Activated CD8-positive, alpha-beta memory T cell treated with anti-CD3 and anti-CD28 coated beads for 24 hours (primary cell): Measurements from ENCODE around the gene DGKH.
"Not testable (repeated sequence)": the region's sequence is repeated elsewhere in the genome, so short reads cannot be mapped to it uniquely, and the experiment has no call there.

Experiments
- DNase-seq: peaks from one replicate; pipeline ENCODE4 v3.0.0-alpha.2; 2020

DGKH gene

DNA sequence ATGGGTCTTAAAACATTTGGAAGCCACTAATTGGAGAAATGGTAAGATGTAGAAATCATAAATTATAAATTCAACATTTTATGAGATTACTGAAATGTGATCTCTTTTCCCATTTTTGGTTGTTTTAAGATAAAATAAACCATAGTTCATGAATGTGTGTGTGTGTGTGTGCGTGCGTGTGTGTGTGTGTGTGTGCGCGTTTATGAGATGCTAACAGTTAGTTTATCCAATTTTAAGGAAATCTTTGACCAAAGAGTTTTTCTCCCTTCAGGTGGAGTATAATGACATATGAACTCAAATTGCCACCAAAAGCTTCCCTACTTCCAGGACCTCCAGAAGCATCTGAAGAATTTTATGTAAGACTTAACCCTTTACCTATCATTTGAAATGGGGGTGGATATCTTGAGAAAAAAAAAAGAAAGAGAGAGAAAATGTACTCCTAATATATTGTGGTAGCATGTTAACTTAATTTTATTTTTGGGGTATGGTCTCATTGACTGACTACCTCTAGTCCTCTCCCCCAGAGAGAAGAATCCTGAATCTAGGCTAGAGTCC, 125.4 kb downstream of the DGKH start:
- no peak for DNase-seq

- DNase-seq: no peak
Observed at GRCh38 chr13:42174344-42175162, 126.1 kb downstream of the DGKH start.

- no peak for DNase-seq
Observed at GRCh38 chr13:42176294-42176693, 127.8 kb downstream of the DGKH start.

DNA sequence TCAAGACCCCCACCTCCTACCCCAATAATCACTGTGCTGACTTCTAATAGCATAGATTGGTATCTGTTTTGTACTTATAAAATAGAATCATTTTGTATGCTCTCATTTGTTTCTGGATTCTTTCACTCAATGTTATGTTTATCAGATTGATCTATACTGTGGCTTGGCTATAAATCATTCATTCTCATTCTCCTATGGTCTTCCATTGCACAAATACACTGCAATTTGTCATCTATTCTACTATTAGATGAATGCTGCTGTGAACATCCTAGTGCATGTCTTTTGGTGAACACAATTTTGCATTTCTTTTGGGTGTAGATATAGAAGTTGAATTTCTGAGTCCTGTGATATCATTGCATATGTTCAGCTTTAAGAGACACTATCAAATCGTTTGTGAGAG, 128.7 kb downstream of the DGKH start:
- no peak for DNase-seq

DNA sequence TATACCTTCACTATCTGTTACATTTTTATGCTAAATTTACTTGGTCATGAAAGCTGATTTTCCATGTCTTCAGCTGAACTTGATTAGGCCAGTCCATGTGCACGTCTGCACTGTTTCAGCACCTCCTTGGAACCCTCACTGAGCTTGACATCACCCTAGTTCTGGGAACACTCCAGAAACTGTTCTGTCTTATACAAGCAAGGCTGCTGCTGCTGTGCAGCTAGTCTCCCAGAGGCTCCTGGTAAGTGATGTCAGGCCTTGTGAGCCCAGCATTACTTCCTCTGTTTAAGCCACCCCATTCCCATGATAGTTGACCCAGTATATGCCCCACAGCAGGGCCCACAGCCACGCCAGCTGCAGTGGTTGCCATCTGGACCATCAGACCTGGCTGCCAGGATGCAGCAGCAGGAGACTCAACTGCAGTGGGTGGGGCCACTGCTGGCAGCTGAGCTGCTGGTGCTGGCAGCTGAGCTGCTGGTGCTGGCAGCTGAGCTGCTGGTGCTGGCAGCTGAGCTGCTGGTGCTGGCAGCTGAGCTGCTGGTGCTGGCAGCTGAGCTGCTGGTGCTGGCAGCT, 133.0 kb downstream of the DGKH start:
- no peak for DNase-seq

- DNase-seq: no peak
Observed at GRCh38 chr13:42189061-42189460, 140.6 kb downstream of the DGKH start.

- no peak for DNase-seq
Observed at GRCh38 chr13:42190529-42190928, 142.1 kb downstream of the DGKH start.

GRCh38 chr13:42211704-42212464, 163.4 kb downstream of the DGKH start:
- DNase-seq: no peak

GRCh38 chr13:42214446-42214845, 166.0 kb downstream of the DGKH start:
- DNase-seq: no peak

DNA sequence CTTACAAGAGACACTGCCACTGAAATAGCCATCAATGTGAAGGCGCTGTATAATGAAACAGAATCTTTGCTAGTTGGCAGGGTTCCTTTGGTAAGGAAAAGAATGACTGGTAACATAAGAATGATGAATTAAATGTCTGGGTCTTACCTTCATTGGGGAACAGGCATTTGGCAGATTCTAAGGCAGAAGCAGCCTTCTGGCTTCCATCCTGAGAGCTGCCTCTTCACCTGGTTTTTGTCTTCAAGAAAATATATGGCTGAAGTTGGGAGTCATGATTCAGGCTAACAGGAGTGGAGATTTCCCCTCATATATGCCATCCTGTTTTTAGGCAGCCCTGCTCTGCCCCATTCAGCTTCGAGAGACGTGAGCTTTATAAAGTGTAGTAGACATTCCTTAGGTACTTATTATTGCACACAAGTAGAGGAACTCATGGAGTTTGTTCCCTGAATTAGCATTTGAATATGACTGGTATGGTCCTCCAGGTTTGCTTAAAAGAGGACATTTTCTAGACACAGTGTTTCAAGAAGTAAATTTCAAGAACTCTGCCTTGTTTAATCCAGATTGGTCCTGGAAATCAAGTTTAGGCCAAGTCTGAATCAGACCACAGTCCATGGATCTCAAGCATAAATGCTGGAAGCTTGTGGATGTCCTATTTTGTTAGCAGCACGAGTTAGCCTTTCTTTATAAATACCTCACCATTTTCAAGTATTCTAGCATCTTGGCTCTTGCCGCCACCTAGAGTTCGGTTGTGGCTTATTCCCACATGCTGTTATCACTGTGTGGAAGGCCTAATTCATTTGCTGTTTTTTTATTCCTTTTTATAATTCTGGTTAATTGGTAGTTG, 167.4 kb downstream of the DGKH start:
- DNase-seq: no peak

- no peak for DNase-seq
Observed at GRCh38 chr13:42216422-42216735, 167.9 kb downstream of the DGKH start.

GRCh38 chr13:42218576-42218975, 170.1 kb downstream of the DGKH start:
- DNase-seq: no peak

- no peak for DNase-seq
Observed at GRCh38 chr13:42219051-42219450, 170.6 kb downstream of the DGKH start.

DNA sequence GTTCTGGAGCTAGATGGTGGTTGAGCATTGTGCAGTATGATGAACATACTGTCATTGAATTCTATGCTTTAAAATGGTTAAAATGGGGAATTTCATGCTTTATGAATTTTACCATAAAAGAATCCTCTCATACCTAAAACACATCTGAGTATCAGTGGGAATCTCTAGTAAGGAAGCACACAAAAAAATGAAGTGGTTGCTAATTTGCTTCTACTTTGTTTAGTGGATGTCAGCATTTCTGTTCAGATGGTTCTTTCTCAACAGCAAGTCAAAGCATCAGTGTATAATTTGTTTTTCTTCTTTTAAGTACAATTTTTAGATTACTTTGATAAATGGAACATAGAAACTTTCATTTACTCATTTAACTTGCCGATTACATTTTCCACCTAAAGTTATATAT, 171.4 kb downstream of the DGKH start:
- no peak for DNase-seq

- no peak for DNase-seq
Observed at GRCh38 chr13:42221121-42221765, 172.8 kb downstream of the DGKH start.

DNA sequence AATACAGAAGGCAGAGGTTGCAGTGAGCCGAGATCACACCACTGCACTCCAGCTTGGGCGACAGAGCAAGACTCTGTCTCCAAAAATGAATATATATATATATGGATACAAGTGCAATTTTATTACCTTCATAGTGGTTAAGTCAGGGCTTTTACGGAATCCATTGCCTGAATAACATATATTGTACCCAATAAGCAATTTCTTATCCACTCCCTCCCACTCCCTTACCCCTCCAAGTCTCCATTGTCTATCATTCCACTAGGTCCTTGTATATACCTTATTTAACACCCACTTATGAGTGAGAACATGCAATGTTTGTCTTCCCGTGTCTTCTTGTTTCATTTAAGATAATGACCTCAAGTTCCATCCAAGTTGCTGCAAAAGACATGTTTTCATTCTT, 175.2 kb downstream of the DGKH start:
- DNase-seq: no peak

DNA sequence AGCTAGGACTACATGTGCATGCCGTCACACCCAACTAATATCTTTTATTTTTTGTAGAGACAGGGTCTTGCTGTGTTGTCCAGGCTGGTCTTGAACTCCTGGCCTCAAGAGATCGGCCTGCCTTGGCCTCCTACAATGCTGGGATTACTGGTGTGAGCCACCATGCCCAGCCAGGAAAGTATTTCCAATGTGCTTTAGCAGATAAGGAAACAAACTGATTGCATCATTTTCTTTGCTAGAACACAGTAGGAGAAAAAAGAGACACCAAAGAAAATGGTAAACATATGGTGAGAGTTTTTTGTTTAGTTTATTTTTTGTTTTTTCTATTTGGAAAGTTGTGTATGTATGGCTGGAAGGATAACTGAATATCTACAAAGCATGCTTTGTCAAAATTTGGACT, 176.6 kb downstream of the DGKH start:
- no peak for DNase-seq

DNA sequence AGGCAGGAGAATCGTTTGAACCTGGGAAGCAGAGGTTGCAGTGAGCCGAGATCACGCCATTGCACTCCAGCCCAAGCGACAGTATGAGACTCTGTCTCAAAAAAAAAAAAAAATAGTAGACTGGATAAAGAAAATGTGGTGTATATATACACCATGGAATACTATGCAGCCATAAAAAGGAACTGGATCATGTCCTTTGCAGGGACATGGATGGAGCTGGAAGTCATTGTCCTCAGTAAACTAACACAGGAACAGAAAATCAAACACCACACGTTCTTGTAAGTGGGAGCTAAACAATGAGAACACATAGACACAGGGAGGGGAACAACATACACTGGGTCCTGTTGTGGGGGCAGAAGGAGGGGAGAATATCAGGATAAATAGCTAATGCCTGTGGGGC, 178.3 kb downstream of the DGKH start:
- not testable (repeated sequence) for DNase-seq

GRCh38 chr13:42228527-42228926, 180.1 kb downstream of the DGKH start:
- no peak for DNase-seq

DNA sequence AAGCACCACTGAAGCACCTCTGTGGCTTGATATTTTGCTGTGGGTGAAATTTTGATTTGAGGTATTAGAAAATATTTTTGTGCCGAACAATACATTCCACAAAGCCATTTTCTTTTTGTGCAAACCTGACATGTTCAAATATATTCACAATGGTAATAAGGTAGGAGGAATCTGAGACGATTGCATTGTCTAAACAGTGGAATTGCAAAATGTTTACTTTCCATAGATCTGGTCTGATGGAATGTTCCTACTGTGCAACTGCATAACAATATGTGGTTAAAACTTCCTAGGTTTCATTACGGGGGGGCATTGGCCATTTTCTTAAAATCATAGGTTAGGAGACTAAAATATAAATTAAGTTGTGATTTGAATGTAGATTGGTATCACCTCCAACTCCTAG, 180.8 kb downstream of the DGKH start:
- DNase-seq: no peak

GRCh38 chr13:42232671-42233070, 184.2 kb downstream of the DGKH start:
- DNase-seq: no peak

DNA sequence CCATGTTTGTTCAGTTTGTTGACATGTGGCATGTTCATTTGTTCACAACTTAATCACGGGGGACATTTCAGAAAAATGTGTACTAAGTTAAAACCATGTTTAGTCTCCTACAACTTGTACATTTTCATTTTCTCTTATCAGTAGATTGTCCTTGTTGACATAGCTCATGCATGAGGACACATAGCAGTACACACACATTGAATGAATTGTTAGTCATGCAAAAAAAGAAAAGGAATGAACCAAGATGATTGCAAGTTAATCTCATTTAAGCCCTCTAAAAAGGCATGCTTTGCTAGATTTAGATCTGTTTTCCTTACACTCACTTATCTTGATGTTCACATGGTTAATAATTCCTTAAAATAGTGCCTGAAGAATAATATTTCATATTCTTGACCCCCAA, 185.3 kb downstream of the DGKH start:
- DNase-seq: no peak
